H1 (cell line): Measurements from ENCODE around the gene MRPL39. TPM values are rescaled to one million over a fixed set of nuclear protein-coding genes. Genes with fewer than 3 reads are reported as not detected.

Experiments
- CBX5 ChIP-seq: fragments of 300-800, 300-1000 bp; sonication (generic); IDR thresholded peaks from 2 replicates; pipeline ENCODE4 v1.7.1; 2016; ENCODE audit warnings: antibody characterized with exemption, low read length, low read depth
- GTF2F1 ChIP-seq: IDR thresholded peaks from 2 replicates; pipeline ENCODE4 v1.6.1; 2012; ENCODE audit warnings: low read depth, low read length, improper control_type of control experiment, borderline replicate concordance
- NANOG ChIP-seq: IDR thresholded peaks from 2 replicates; pipeline ENCODE4 v1.6.1; 2011; ENCODE audit warnings: low read length, low read depth, mild to moderate bottlenecking, inconsistent platforms; ENCODE audit not compliant: insufficient read depth, poor library complexity, severe bottlenecking
- SUZ12 ChIP-seq: fragments of 200-600 bp; sonication (generic); IDR thresholded peaks from 2 replicates; pipeline ENCODE4 v1.6.1; 2012; ENCODE audit warnings: mild to moderate bottlenecking, inconsistent platforms, low read length, moderate library complexity, mixed read lengths
- polyA plus RNA-seq, 7 experiments: library from polyadenylated mRNA; depleted of rRNA in 3 of 7; stranded (reverse) in 5 of 7; unstranded in 2 of 7; fragments of >200 nt in 5 of 7; fragments of 200-250 nt in 2 of 7; gene quantifications; 1 replicate in 5 of 7; 2 replicates in 1 of 7; 4 replicates in 1 of 7; pipeline versions ENCODE4 v1.2.1 to v1.2.3, GENCODE V29; 2011 to 2013; ENCODE audit warnings: missing spikeins in 2 of 7, mixed read lengths in 2 of 7
- total RNA-seq: library from RNA; stranded (reverse); fragmentation: NEBNext Ultra II Directional; extraction: Animal tissue kit (Norgen Biotek cat#: 25700); gene quantifications from 2 replicates; pipeline ENCODE4 v1.2.1, GENCODE V29; 2021

The MRPL39 gene
- total and polyA plus RNA-seq, 2 of the 8 experiments (the other 6 are each of a cell fraction or from before 2014, with no cell fraction given) = 20.3 to 43.2 TPM

DNA sequence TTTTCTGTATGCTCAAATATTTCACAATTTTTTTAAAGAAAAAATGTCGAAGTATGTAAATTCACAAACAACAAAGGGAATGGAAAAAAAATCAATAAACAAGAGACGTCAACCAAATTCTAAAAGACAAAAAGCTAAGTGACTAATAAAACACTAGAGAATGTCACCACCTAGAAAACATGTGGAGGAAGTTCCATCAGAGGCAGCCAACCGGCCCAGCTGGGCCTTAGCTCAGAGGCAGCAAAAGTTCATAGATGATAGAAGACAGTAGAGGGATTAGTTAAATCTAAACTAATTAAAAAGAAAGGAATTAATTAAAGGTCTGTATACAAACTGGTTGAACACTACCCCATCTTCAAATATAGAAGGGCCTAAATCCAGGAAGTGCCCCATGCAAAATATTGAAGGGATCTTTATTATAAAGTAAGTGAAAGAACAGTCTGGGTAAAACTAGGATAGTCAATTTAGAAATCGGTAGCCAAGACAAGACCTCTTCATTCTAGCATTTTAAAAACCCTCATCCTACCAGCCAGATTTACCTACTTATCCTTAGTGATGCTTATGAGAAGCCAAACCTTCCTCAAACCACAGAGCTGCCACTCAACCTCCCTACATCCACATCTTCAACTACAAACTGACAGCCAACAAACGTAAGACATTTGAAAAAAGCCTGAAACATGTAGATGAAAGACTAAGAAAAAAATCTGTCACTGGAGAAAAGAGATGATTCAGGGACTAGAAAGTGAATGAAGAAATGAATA is 23.7 kb downstream of the MRPL39 start (continued):
- no peak for TF ChIP-seq CBX5
- no peak for TF ChIP-seq SUZ12
- TF ChIP-seq NANOG = no peak
- TF ChIP-seq GTF2F1 = no peak
